Fibroblast of lung (primary cell): ENCODE data around the gene SGTA.

Experiments
- EZH2 ChIP-seq: IDR thresholded peaks from 2 replicates; pipeline ENCODE4 v1.5.1; 2012; ENCODE audit warnings: low read length, control low read depth, mild to moderate bottlenecking; ENCODE audit errors: missing control alignments
- TF ChIP-seq, protein P1 (sequence below), 2 donors: IDR thresholded peaks in 1 of 2; conservative IDR thresholded peaks in 1 of 2; 1 replicate in 1 of 2; 2 replicates in 1 of 2; pipeline ENCODE4 v1.5.1; 2011 to 2012; ENCODE audit warnings: low read length in 2 of 2, control low read depth in 1 of 2, inconsistent platforms in 1 of 2, low read depth in 1 of 2, mild to moderate bottlenecking in 1 of 2

DNA sequence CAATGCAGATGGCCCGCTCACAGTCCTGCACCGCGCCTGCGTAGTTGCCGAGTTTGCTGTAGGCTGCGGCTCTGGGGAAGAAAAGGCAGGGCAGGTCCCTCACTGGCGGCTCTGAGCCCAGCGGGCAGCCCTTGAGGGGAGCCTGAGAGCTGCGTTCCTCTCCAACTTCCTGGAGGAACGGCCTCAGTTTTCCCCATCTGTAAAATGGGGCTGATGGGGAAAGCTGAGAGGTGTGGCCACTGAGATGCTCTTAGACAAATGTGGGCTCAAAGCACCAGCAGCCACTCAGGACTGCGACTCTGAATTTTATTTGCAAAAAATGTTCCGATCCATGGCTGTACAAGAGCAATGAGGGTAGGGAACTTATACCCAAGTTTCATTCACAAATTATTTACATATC is 19.4 kb downstream of the SGTA start:
- TF ChIP-seq, protein P1, sequence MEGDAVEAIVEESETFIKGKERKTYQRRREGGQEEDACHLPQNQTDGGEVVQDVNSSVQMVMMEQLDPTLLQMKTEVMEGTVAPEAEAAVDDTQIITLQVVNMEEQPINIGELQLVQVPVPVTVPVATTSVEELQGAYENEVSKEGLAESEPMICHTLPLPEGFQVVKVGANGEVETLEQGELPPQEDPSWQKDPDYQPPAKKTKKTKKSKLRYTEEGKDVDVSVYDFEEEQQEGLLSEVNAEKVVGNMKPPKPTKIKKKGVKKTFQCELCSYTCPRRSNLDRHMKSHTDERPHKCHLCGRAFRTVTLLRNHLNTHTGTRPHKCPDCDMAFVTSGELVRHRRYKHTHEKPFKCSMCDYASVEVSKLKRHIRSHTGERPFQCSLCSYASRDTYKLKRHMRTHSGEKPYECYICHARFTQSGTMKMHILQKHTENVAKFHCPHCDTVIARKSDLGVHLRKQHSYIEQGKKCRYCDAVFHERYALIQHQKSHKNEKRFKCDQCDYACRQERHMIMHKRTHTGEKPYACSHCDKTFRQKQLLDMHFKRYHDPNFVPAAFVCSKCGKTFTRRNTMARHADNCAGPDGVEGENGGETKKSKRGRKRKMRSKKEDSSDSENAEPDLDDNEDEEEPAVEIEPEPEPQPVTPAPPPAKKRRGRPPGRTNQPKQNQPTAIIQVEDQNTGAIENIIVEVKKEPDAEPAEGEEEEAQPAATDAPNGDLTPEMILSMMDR (conservative IDR thresholded peaks at IDR 0.05 in 1 of 2, IDR thresholded peaks at IDR 0.05 in 1 of 2; ENCODE audit: low read depth in 1 of 2, low read length in 2 of 2) = no peak
- no peak for TF ChIP-seq EZH2
